Activated naive CD8-positive, alpha-beta T cell (primary cell): ENCODE measurements around the gene FBXO8.

Experiments
- H3K27ac Mint-ChIP-seq: one replicate; pipeline ENCODE4 v1.8.0; 2021; ENCODE audit warnings: mixed read lengths
- H3K27me3 Mint-ChIP-seq: one replicate; pipeline ENCODE4 v1.8.0; 2021; ENCODE audit warnings: mixed read lengths
- H3K36me3 Mint-ChIP-seq: one replicate; pipeline ENCODE4 v1.8.0; 2021; ENCODE audit warnings: mixed read lengths
- H3K4me1 Mint-ChIP-seq: one replicate; pipeline ENCODE4 v1.8.0; 2021; ENCODE audit warnings: low read depth, mixed read lengths
- H3K4me3 Mint-ChIP-seq: one replicate; pipeline ENCODE4 v1.8.0; 2021; ENCODE audit warnings: mild to moderate bottlenecking, mixed read lengths
- H3K9me3 Mint-ChIP-seq: one replicate; pipeline ENCODE4 v1.8.0; 2021; ENCODE audit warnings: low read depth, mixed read lengths

Gene FBXO8

GRCh38 chr4:174283507-174284471 lies at the start of gene FBXO8, which contains the start of gene CEP44:
Gene FBXO8, minus strand, starts transcription at chr4:174283667. Its CDS starts 20,575 bp downstream, at chr4:174263092.
Gene CEP44, plus strand, starts transcription at chr4:174283911. Its CDS starts 15,211 bp downstream, at chr4:174299122.
- H3K4me3 Mint-ChIP-seq: peak within 1 kb of the TSS; percentile 100
- H3K9me3 Mint-ChIP-seq: no peaks in the 10 kb centered on the region
- H3K4me1 Mint-ChIP-seq: peaks cover 69% of the 10 kb centered on the region
- peak within 1 kb of the TSS; percentile 100 for H3K27ac Mint-ChIP-seq
- peaks cover 9% of the 10 kb centered on the region for H3K36me3 Mint-ChIP-seq
- no peaks in the 10 kb centered on the region for H3K27me3 Mint-ChIP-seq

- no peaks in the 10 kb centered on the region for H3K27me3 Mint-ChIP-seq
- no peaks in the 10 kb centered on the region for H3K9me3 Mint-ChIP-seq
- H3K36me3 Mint-ChIP-seq: peaks cover 5% of the 10 kb centered on the region
- no peaks in the 10 kb centered on the region for H3K4me1 Mint-ChIP-seq
- no peak overlapping the region for H3K4me3 Mint-ChIP-seq
- no peak overlapping the region for H3K27ac Mint-ChIP-seq
These were observed 49.5 kb upstream of the FBXO8 start for GRCh38 chr4:174332741-174333493.

GRCh38 chr4:174324725-174325124 lies 41.3 kb upstream of the FBXO8 start:
- Mint-ChIP-seq H3K4me3 (no peak overlapping the region), H3K9me3 (no peaks in the 10 kb centered on the region), H3K27ac (no peak overlapping the region), H3K4me1 (no peaks in the 10 kb centered on the region), H3K36me3 (no peaks in the 10 kb centered on the region), H3K27me3 (no peaks in the 10 kb centered on the region)

- Mint-ChIP-seq H3K27ac (no peak overlapping the region), H3K9me3 (no peaks in the 10 kb centered on the region), H3K4me1 (no peaks in the 10 kb centered on the region), H3K27me3 (no peaks in the 10 kb centered on the region), H3K4me3 (no peak overlapping the region), H3K36me3 (no peaks in the 10 kb centered on the region)
These were observed 40.8 kb upstream of the FBXO8 start for GRCh38 chr4:174324236-174324635.

- H3K27me3 Mint-ChIP-seq: no peaks in the 10 kb centered on the region
- H3K9me3 Mint-ChIP-seq: no peaks in the 10 kb centered on the region
- no peaks in the 10 kb centered on the region for H3K4me1 Mint-ChIP-seq
- no peak overlapping the region for H3K4me3 Mint-ChIP-seq
- H3K36me3 Mint-ChIP-seq: peaks cover 2% of the 10 kb centered on the region
- no peak overlapping the region for H3K27ac Mint-ChIP-seq
These were observed 37.2 kb upstream of the FBXO8 start for GRCh38 chr4:174320494-174321199.

GRCh38 chr4:174318829-174319764 lies 35.6 kb upstream of the FBXO8 start:
- H3K4me3 Mint-ChIP-seq: no peak overlapping the region
- H3K9me3 Mint-ChIP-seq: no peaks in the 10 kb centered on the region
- H3K4me1 Mint-ChIP-seq: no peaks in the 10 kb centered on the region
- peaks cover 2% of the 10 kb centered on the region for H3K36me3 Mint-ChIP-seq
- H3K27ac Mint-ChIP-seq: no peak overlapping the region
- no peaks in the 10 kb centered on the region for H3K27me3 Mint-ChIP-seq

- Mint-ChIP-seq H3K36me3 (peaks cover 7% of the 10 kb centered on the region), H3K9me3 (no peaks in the 10 kb centered on the region), H3K27me3 (no peaks in the 10 kb centered on the region), H3K4me3 (no peak overlapping the region), H3K4me1 (peaks cover 5% of the 10 kb centered on the region), H3K27ac (no peak overlapping the region)
These were observed 34.1 kb upstream of the FBXO8 start for GRCh38 chr4:174317531-174317930.

GRCh38 chr4:174316954-174317353 lies 33.5 kb upstream of the FBXO8 start:
- Mint-ChIP-seq H3K27ac (no peak overlapping the region), H3K4me3 (no peak overlapping the region), H3K4me1 (peaks cover 5% of the 10 kb centered on the region), H3K27me3 (no peaks in the 10 kb centered on the region), H3K9me3 (no peaks in the 10 kb centered on the region), H3K36me3 (peaks cover 9% of the 10 kb centered on the region)

GRCh38 chr4:174316546-174316945 lies 33.1 kb upstream of the FBXO8 start:
- Mint-ChIP-seq H3K36me3 (peaks cover 9% of the 10 kb centered on the region), H3K9me3 (no peaks in the 10 kb centered on the region), H3K4me1 (peaks cover 5% of the 10 kb centered on the region), H3K27ac (no peak overlapping the region), H3K4me3 (no peak overlapping the region), H3K27me3 (no peaks in the 10 kb centered on the region)

GRCh38 chr4:174314770-174315169 lies 31.3 kb upstream of the FBXO8 start:
- Mint-ChIP-seq H3K27ac (peak overlapping the region; percentile 34), H3K27me3 (no peaks in the 10 kb centered on the region), H3K4me3 (no peak overlapping the region), H3K4me1 (peaks cover 5% of the 10 kb centered on the region), H3K36me3 (peaks cover 9% of the 10 kb centered on the region), H3K9me3 (no peaks in the 10 kb centered on the region)

- Mint-ChIP-seq H3K36me3 (peaks cover 9% of the 10 kb centered on the region), H3K27me3 (no peaks in the 10 kb centered on the region), H3K4me1 (peaks cover 5% of the 10 kb centered on the region), H3K9me3 (no peaks in the 10 kb centered on the region), H3K27ac (no peak overlapping the region), H3K4me3 (no peak overlapping the region)
These were observed 30.8 kb upstream of the FBXO8 start for GRCh38 chr4:174314274-174314673.

- H3K9me3 Mint-ChIP-seq: no peaks in the 10 kb centered on the region
- no peak overlapping the region for H3K27ac Mint-ChIP-seq
- H3K4me3 Mint-ChIP-seq: no peak overlapping the region
- peaks cover 5% of the 10 kb centered on the region for H3K4me1 Mint-ChIP-seq
- no peaks in the 10 kb centered on the region for H3K27me3 Mint-ChIP-seq
- peaks cover 9% of the 10 kb centered on the region for H3K36me3 Mint-ChIP-seq
These were observed 29.5 kb upstream of the FBXO8 start for GRCh38 chr4:174312993-174313392.

GRCh38 chr4:174307694-174308093 lies 24.2 kb upstream of the FBXO8 start:
- Mint-ChIP-seq H3K27me3 (no peaks in the 10 kb centered on the region), H3K4me3 (no peak overlapping the region), H3K4me1 (peaks cover 2% of the 10 kb centered on the region), H3K36me3 (peaks cover 16% of the 10 kb centered on the region), H3K9me3 (no peaks in the 10 kb centered on the region), H3K27ac (no peak overlapping the region)

- no peak overlapping the region for H3K27ac Mint-ChIP-seq
- no peaks in the 10 kb centered on the region for H3K4me1 Mint-ChIP-seq
- H3K4me3 Mint-ChIP-seq: no peak overlapping the region
- no peaks in the 10 kb centered on the region for H3K27me3 Mint-ChIP-seq
- peaks cover 19% of the 10 kb centered on the region for H3K36me3 Mint-ChIP-seq
- H3K9me3 Mint-ChIP-seq: no peaks in the 10 kb centered on the region
These were observed 22.5 kb upstream of the FBXO8 start for GRCh38 chr4:174305961-174306360.
